Skeletal muscle satellite cell (primary cell): ENCODE results near the gene FGGY.
"Not testable (repeated sequence)": the region's sequence is repeated elsewhere in the genome, so short reads cannot be mapped to it uniquely, and the experiment has no call there.

ENCODE experiments used
- H3K27me3 ChIP-seq: 2 replicates; pipeline ENCODE4 v1.7.0; 2013; ENCODE audit warnings: low read length; ENCODE audit not compliant: control insufficient read depth, insufficient read depth
- H3K36me3 ChIP-seq: 2 replicates; pipeline ENCODE4 v1.7.0; 2013; ENCODE audit warnings: mild to moderate bottlenecking, control low read depth, low read length; ENCODE audit not compliant: insufficient read depth
- H3K4me1 ChIP-seq: 2 replicates; pipeline ENCODE4 v1.7.0; 2013; ENCODE audit warnings: low read length; ENCODE audit not compliant: control insufficient read depth, insufficient read depth
- H3K4me2 ChIP-seq: 2 replicates; pipeline ENCODE4 v1.7.0; 2013; ENCODE audit warnings: mild to moderate bottlenecking, low read length
- H3K4me3 ChIP-seq: 2 replicates; pipeline ENCODE4 v1.7.0; 2013; ENCODE audit warnings: low read length
- H3K9ac ChIP-seq: 2 replicates; pipeline ENCODE4 v1.7.0; 2013; ENCODE audit warnings: mild to moderate bottlenecking, low read depth, low read length, moderate library complexity
- H3K9me3 ChIP-seq: replicated peaks from 2 replicates; pipeline ENCODE4 v1.7.0; 2013; ENCODE audit warnings: mild to moderate bottlenecking, control low read depth, low read length

FGGY gene

DNA sequence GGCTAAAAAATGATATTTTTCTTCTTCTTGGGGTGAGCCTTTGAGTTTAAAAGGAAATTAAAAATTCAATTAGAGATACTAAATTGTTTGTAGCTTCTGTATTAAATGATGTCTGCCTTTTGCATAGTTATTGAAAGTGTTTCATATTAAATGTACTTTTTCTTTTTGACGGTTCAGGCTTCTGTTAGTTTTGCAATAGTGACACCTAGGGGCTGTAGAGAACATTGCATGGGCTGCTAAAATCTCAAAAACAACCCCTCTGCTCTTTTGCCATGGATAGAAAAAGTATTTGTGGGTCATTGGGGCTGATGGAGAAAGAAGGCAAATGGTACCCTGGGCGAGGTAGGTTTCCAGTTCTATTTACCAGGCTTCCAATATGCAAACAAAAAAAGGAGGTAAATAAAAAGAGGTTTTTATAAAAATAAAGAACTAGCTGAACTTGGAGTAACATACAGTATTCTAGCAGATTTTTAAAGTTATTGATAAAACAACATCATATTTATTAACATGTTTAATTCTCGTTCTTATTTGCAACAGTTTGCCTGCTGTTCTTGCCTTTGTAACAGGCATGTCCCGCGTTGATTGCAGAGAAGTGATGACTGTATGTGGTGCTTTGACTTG, 402.4 kb downstream of the FGGY start:
- Histone ChIP-seq H3K4me3 (no peak overlapping the region), H3K9ac (peak overlapping the region; percentile 54), H3K9me3 (no peaks in the 10 kb centered on the region), H3K4me1 (peaks cover 46% of the 10 kb centered on the region), H3K36me3 (no peaks in the 10 kb centered on the region), H3K27me3 (no peaks in the 10 kb centered on the region), H3K4me2 (no peak overlapping the region)

DNA sequence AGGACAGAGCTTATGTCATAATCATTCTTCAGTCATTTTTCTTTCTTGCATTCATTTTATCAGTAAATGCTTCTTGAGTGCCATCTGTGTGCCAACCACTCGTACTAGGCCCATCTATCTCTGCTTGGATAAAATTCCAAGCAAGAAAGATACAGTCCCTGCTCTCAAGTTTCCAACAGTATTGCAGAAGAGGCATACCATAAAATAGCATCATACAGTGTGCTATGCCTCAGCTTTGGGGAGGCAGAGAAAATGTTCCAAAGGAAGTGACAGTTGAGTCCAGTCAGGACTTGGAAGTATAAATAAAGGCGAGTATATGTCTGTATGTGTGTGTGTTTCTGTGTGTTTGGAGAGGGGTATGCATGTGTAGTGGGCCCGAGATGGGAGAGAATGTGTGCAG, 404.5 kb downstream of the FGGY start:
- Histone ChIP-seq H3K4me2 (no peak overlapping the region), H3K9ac (no peak overlapping the region), H3K27me3 (no peaks in the 10 kb centered on the region), H3K4me3 (no peak overlapping the region), H3K9me3 (no peaks in the 10 kb centered on the region), H3K36me3 (no peaks in the 10 kb centered on the region), H3K4me1 (peaks cover 63% of the 10 kb centered on the region)

DNA sequence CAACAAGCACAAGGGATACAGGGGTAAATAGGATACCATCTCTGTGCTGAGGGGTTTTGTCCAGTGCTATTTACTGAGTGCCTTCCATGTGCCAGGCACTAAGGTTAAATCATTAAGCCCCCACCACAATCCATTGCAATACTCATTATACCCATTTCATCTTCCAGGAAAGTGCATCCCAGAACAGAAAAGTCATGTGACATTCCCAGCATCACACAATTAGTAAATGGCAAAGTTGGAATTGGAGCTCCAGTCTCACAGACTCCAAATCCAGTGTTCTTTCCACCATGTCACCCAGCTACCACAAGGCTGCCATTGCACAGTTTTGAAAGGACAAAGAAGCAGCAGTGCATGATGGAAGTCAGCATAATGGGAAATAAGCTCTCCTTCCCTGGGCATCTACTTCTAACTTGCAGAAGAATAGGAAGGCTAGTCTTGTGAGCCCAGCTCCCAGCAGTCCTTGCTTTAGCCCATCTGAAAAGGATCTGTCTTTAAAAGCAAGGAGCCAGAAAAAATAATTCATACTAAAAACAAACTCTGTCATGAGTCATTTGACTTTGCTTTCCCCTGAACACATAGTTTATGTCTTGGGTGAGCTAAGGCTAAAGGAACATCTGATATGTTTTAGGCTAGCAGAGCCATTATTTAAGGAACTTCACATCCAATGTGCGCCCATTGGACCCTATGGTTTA, 406.5 kb downstream of the FGGY start:
- H3K9ac ChIP-seq = no peak overlapping the region
- H3K9me3 ChIP-seq = no peaks in the 10 kb centered on the region
- no peaks in the 10 kb centered on the region for H3K27me3 ChIP-seq
- H3K4me2 ChIP-seq = peak overlapping the region; percentile 4
- H3K4me3 ChIP-seq = no peak overlapping the region
- H3K36me3 ChIP-seq = no peaks in the 10 kb centered on the region
- peaks cover 69% of the 10 kb centered on the region for H3K4me1 ChIP-seq

DNA sequence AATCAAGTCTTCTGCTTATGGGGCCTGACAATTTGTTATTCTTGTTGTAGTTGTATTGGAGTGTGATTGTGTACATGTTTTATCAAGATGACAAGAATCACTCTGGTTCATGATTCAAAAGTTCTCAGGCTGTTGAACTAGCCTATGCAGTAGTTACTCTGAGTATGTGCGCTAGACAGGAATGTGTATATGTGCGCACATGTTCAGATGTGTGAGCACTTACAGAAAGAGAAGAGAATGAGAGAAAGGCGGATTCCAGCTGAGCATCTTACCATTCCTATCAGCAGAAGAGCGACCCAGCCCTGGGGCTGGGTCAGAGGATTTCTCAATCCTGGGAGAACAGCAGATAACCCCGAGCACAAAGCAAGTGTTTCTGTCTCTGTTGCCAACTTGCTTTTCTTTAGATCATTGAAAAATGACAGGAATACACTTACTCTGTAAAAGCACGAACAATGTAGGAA, 407.1 kb downstream of the FGGY start:
- peak overlapping the region; percentile 4 for H3K4me2 ChIP-seq
- no peak overlapping the region for H3K9ac ChIP-seq
- no peaks in the 10 kb centered on the region for H3K36me3 ChIP-seq
- H3K4me3 ChIP-seq = no peak overlapping the region
- H3K27me3 ChIP-seq = no peaks in the 10 kb centered on the region
- H3K9me3 ChIP-seq = no peaks in the 10 kb centered on the region
- peaks cover 63% of the 10 kb centered on the region for H3K4me1 ChIP-seq

- Histone ChIP-seq H3K4me1 (peaks cover 61% of the 10 kb centered on the region), H3K9ac (no peak overlapping the region), H3K9me3 (no peaks in the 10 kb centered on the region), H3K27me3 (no peaks in the 10 kb centered on the region), H3K4me3 (no peak overlapping the region), H3K36me3 (no peaks in the 10 kb centered on the region), H3K4me2 (no peak overlapping the region)
Measured at GRCh38 chr1:59704716-59705115, 407.8 kb downstream of the FGGY start.

GRCh38 chr1:59705466-59706302, 408.8 kb downstream of the FGGY start:
- Histone ChIP-seq H3K4me1 (peaks cover 61% of the 10 kb centered on the region), H3K27me3 (no peaks in the 10 kb centered on the region), H3K9me3 (no peaks in the 10 kb centered on the region), H3K4me2 (peak overlapping the region; percentile 12), H3K9ac (peak overlapping the region; percentile 27), H3K4me3 (no peak overlapping the region), H3K36me3 (no peaks in the 10 kb centered on the region)

- Histone ChIP-seq H3K4me1 (peaks cover 57% of the 10 kb centered on the region), H3K4me2 (peak overlapping the region; percentile 12), H3K36me3 (no peaks in the 10 kb centered on the region), H3K9me3 (no peaks in the 10 kb centered on the region), H3K9ac (peak overlapping the region; percentile 27), H3K27me3 (no peaks in the 10 kb centered on the region), H3K4me3 (no peak overlapping the region)
Measured at GRCh38 chr1:59706303-59706599, 409.4 kb downstream of the FGGY start.

DNA sequence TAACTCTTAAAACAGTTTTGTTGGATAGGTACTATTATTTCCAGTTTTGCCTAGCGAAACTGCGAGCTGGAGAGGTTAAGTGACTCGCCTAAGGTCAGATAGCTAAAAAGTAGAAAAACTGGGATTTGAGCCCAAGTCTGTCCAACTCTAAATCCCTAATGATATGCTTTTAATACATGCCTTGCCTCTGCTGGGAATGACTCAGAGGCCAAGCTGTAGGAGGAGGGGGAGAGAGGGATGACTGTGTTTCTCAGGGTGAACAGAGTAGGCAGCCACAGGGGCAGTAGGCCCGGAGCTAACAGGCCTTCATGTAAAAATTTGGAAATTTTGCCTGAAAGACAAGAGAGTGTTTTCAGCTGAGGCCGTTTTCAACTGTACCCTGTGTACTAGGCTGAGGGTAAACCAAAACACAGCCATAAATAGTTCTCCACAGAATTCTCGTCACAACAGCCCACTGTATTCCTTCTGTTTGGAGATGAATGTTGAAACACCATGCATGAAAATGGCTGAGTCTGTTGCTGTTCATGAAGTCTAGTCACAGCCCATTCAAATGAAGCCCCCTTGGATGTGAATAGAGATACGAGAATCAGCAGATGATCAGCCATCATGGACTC, 410.4 kb downstream of the FGGY start:
- H3K27me3 ChIP-seq = no peaks in the 10 kb centered on the region
- no peaks in the 10 kb centered on the region for H3K36me3 ChIP-seq
- H3K9me3 ChIP-seq = no peaks in the 10 kb centered on the region
- H3K9ac ChIP-seq = peak overlapping the region; percentile 71
- H3K4me1 ChIP-seq = peaks cover 50% of the 10 kb centered on the region
- peak overlapping the region; percentile 42 for H3K4me2 ChIP-seq
- H3K4me3 ChIP-seq = peak overlapping the region; percentile 11

DNA sequence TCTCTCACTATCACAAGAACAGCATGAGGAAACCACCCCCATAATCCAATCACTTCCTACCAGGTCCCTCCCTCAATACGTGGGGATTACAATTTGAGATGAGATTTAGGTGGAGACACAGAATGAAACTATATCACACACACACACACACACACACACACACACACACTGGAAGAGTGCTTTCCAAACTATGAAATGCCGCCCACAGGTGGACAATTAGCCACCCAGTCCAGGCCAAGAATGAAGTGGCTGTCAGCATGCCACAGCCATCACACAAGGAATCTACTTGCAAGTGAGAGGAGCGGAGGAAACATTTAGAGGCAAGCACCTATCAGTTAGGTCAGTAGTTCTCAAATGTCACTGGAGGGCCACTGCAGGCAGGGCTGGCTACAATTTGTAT, 412.4 kb downstream of the FGGY start:
- no peaks in the 10 kb centered on the region for H3K36me3 ChIP-seq
- H3K4me1 ChIP-seq = peaks cover 34% of the 10 kb centered on the region
- H3K9me3 ChIP-seq = no peaks in the 10 kb centered on the region
- no peaks in the 10 kb centered on the region for H3K27me3 ChIP-seq
- no peak overlapping the region for H3K4me3 ChIP-seq
- H3K9ac ChIP-seq = no peak overlapping the region
- H3K4me2 ChIP-seq = no peak overlapping the region

GRCh38 chr1:59710920-59711319, 414.0 kb downstream of the FGGY start:
- H3K4me3 ChIP-seq, H3K36me3 ChIP-seq, H3K9ac ChIP-seq: not testable (repeated sequence)

DNA sequence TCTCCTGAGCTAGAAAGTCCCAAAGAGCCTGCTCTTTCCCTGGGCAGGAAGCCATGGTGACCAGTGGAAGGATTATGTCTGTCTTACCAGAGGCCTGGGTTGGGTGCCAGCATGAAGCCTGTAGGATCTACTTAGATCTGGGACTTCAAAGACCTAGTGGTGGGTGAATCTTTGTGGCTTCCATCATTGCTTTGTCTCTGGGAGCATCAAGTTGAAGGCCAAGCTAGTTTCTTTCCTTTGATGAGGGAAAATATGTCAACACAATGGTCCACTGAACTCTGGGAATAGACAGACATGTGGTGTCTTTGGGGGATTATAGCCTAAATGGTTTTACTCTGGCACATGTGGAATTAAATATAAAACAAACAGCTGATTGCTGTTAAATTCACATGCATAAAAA, 417.3 kb downstream of the FGGY start:
- Histone ChIP-seq H3K36me3 (no peaks in the 10 kb centered on the region), H3K4me1 (no peaks in the 10 kb centered on the region), H3K4me3 (no peak overlapping the region), H3K9me3 (no peaks in the 10 kb centered on the region), H3K4me2 (no peak overlapping the region), H3K27me3 (no peaks in the 10 kb centered on the region), H3K9ac (no peak overlapping the region)

More at GRCh38 chr1:59710920-59711319, 414.0 kb downstream of the FGGY start:
- not testable (repeated sequence) for H3K27me3 ChIP-seq, H3K9me3 ChIP-seq, H3K4me2 ChIP-seq
- peaks cover 22% of the 10 kb centered on the region for H3K4me1 ChIP-seq
